GM18868 (cell line): ENCODE measurements around the gene GPATCH3.
"Not testable (repeated sequence)": the region's sequence is repeated elsewhere in the genome, so short reads cannot be mapped to it uniquely, and the experiment has no call there.

Source experiments
- ATAC-seq: cut with Tn5 transposase; IDR thresholded peaks from one replicate; pipeline ENCODE4 v1.9.1; 2021; ENCODE audit warnings: mild to moderate bottlenecking, moderate library complexity; ENCODE audit not compliant: unreplicated experiment

GPATCH3 gene

DNA sequence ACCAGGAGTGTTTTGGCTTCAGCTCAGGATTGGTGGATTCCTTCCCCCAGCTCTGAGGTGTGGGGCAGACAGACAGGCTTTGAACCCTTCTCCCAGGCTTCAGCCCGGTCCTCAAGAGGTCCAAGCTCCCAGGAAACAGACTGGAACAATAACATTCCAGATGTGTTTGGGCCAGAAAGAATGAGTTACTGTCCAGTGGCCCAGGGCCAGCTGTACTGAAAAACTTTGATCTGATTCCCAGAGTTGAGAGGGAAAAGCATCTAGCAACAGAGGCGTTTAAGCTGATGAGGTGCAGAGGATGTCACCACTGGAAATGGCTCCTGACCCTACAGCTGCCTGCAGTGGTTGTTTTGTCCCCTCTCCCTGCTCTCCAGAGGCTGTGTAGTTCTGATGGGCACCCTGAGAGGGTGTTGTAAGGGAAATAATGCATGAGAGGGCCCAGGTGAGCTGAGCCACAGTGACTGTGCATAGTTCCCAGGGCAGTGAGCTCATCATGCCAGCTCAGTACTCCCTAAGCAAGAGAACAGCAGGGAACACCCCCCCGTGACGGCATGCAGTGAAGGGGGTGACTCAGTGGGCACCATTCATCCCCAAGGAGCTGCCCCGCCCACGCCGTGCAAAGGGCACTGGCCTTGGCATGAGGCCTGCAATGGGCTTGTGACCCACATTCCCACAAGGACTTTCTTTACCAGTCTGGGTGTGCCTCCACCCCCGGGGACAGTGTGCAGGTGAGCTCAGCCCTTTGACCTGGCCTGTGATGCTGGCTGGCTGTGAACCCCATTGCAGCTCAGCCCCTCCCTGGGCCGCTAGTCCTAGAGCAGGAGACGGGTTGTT lies 51.1 kb downstream of the GPATCH3 start:
- ATAC-seq, result no peak

DNA sequence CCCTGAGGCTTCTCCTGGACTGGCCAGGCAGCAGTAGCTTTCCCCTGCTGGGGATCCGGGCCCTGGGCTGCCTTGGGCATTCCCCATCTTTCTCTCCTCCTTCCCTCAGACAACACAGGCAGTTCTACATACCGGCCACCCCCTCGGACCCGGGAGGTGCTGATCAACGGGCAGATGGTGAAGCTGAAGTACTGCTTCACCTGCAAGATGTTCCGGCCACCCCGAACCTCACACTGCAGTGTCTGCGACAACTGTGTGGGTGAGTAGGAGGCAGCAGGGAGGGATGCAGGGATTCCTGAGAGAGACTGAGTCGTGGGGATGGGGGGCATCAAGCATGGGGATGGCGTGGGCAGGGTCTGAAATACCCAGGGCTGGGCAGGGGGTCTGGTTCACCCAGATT lies 51.8 kb downstream of the GPATCH3 start:
- no peak for ATAC-seq

DNA sequence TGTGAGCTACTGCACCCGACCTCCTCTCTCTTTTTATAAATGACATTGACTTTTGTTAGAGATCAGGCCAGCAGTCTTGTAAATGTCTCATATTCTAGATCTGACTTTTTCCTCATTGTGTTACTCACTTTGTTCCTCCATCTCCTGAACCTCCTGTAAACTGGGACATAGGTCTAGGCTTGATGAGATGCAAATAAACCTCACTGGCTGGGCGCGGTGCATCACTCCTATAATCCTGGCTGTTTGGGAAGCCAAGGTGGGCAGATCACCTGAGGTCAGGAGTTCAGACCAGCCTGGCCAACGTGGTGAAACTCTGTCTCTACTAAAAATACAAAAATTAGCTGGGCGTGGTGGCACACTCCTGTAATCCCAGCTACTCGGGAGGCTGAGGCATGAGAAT lies 52.4 kb downstream of the GPATCH3 start:
- not testable (repeated sequence) for ATAC-seq

DNA sequence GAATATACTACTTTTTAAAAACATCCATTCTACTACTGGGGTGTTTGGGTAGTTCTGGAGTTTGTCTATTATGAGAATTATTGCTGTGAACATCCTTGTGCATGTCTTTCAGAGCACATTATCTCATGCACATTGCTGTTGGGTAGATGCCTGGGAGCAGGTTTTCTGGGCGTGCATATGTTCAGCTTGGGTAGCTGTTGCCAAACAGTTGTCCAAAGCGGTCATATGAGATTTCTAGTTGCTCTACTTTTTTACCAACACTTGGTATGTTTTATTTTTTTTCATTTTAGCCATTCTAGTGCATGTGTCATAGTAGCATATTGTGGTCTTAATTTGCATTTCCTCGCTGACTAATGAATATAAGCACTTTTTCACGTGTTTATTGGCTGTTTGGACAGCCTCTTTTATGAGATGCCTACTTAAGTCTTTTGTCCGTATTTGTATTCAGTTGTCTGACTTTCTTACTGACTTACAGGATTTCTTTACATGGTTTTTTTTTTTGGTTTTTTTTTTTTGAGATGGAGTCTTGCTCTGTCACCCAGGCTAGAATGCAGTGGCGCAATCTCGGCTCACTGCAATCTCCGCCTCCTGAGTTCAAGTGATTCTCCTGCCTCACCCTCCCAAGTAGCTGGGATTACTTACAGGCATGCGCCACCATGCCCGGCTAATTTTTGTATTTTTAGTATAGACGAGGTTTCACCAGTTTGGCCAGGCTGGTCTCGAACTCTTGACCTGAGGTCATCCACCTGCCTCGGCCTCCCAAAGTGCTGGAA lies 55.7 kb downstream of the GPATCH3 start:
- no peak for ATAC-seq
